HG02588 (cell line): ENCODE results near the gene SH3GLB1.
"Not testable (repeated sequence)": the region's sequence is repeated elsewhere in the genome, so short reads cannot be mapped to it uniquely, and the experiment has no call there.

Source experiments
- ATAC-seq: cut with Tn5 transposase; IDR thresholded peaks from one replicate; pipeline ENCODE4 v1.9.1; 2021; ENCODE audit warnings: mild to moderate bottlenecking, moderate library complexity; ENCODE audit not compliant: unreplicated experiment

The SH3GLB1 gene

GRCh38 chr1:86704458-86704971 is at the start of gene SH3GLB1:
Gene SH3GLB1 (plus strand): TSS chr1:86704576. CDS start chr1:86704900, 324 bp downstream.
- peak; percentile 84 for ATAC-seq

- ATAC-seq: not testable (repeated sequence)
Measured at GRCh38 chr1:86658381-86658780, 46.0 kb upstream of the SH3GLB1 start.

- no peak for ATAC-seq
Measured at GRCh38 chr1:86666368-86666767, 38.0 kb upstream of the SH3GLB1 start.

GRCh38 chr1:86687595-86687994 is 16.8 kb upstream of the SH3GLB1 start:
- ATAC-seq: no peak

GRCh38 chr1:86692641-86693040 is 11.7 kb upstream of the SH3GLB1 start:
- no peak for ATAC-seq

- ATAC-seq: no peak
Measured at GRCh38 chr1:86695400-86695799, 9.0 kb upstream of the SH3GLB1 start.

- ATAC-seq: no peak
Measured at GRCh38 chr1:86696522-86696921, 7.9 kb upstream of the SH3GLB1 start.

- ATAC-seq: no peak
Measured at GRCh38 chr1:86699186-86699585, 5.2 kb upstream of the SH3GLB1 start.

- no peak for ATAC-seq
Measured at GRCh38 chr1:86701731-86702130, 2.6 kb upstream of the SH3GLB1 start.

GRCh38 chr1:86702954-86703494 is 1.4 kb upstream of the SH3GLB1 start:
- ATAC-seq: not testable (repeated sequence)

- ATAC-seq: peak; percentile 36
Measured at GRCh38 chr1:86703696-86704457, 499 bp upstream of the SH3GLB1 start.

- peak; percentile 32 for ATAC-seq
Measured at GRCh38 chr1:86704972-86705664, 742 bp downstream of the SH3GLB1 start.

GRCh38 chr1:86705665-86705985 is 1.2 kb downstream of the SH3GLB1 start:
- no peak for ATAC-seq

GRCh38 chr1:86706018-86706635 is 1.8 kb downstream of the SH3GLB1 start:
- ATAC-seq: no peak

GRCh38 chr1:86708920-86709319 is 4.5 kb downstream of the SH3GLB1 start:
- no peak for ATAC-seq

GRCh38 chr1:86712088-86712860 is 7.9 kb downstream of the SH3GLB1 start:
- no peak for ATAC-seq

- no peak for ATAC-seq
Measured at GRCh38 chr1:86713477-86713876, 9.1 kb downstream of the SH3GLB1 start.

GRCh38 chr1:86714159-86714558 is 9.8 kb downstream of the SH3GLB1 start:
- no peak for ATAC-seq

GRCh38 chr1:86714561-86715244 is 10.3 kb downstream of the SH3GLB1 start:
- ATAC-seq: no peak

- ATAC-seq: no peak
Measured at GRCh38 chr1:86718786-86719185, 14.4 kb downstream of the SH3GLB1 start.
